Lower lobe of right lung (tissue), 2 donors: Measurements from ENCODE around the gene BAG3. TPM values are rescaled to one million over a fixed set of nuclear protein-coding genes. Genes with fewer than 3 reads are reported as not detected.
"Not testable (repeated sequence)": the region's sequence is repeated elsewhere in the genome, so short reads cannot be mapped to it uniquely, and the experiment has no call there.

ENCODE experiments used
- ATAC-seq, 2 donors: fragments of 200-7000 bp; cut with Tn5 transposase; one replicate each; pipeline ENCODE4 v1.9.1; 2020 to 2022; ENCODE audit warnings: mild to moderate bottlenecking in 2 of 2, moderate library complexity in 2 of 2
- DNase-seq: peaks from one replicate; pipeline ENCODE4 v3.0.0-alpha.2; 2020
- H3K27ac ChIP-seq: fragments of 200-600 bp; one replicate; pipeline ENCODE4 v1.8.0; 2022
- H3K27me3 ChIP-seq: fragments of 200-600 bp; one replicate; pipeline ENCODE4 v1.8.0; 2022; ENCODE audit warnings: low read depth
- H3K36me3 ChIP-seq: fragments of 200-600 bp; one replicate; pipeline ENCODE4 v1.8.0; 2022; ENCODE audit warnings: mild to moderate bottlenecking
- H3K4me1 ChIP-seq: fragments of 200-600 bp; one replicate; pipeline ENCODE4 v1.8.0; 2022
- H3K4me3 ChIP-seq: fragments of 200-600 bp; one replicate; pipeline ENCODE4 v1.8.0; 2022; ENCODE audit warnings: mild to moderate bottlenecking
- H3K9me3 ChIP-seq: fragments of 200-600 bp; one replicate; pipeline ENCODE4 v1.8.0; 2022
- CTCF ChIP-seq: fragments of 200-600 bp; IDR thresholded peaks from one replicate; pipeline ENCODE4 v1.8.0; 2022; ENCODE audit warnings: antibody characterized with exemption, mild to moderate bottlenecking
- intact Hi-C: fragments of 100-400 bp; cut with DNase I; formaldehyde crosslinking; loops from one replicate; pipeline ENCODE4 v1.11.0; 2022
- total RNA-seq: library from RNA; stranded (reverse); fragmentation: NEBNext Ultra II Directional; extraction: Animal tissue kit (Norgen Biotek cat#: 25700); gene quantifications from one replicate; pipeline ENCODE4 v1.2.1, GENCODE V29; 2021
- donor health status: DM: no; HTN: yes; CAD: no; lungs with severe emphysema.

BAG3 gene
- total RNA-seq, 1 donor from 2014 or later = 30.2 TPM

DNA sequence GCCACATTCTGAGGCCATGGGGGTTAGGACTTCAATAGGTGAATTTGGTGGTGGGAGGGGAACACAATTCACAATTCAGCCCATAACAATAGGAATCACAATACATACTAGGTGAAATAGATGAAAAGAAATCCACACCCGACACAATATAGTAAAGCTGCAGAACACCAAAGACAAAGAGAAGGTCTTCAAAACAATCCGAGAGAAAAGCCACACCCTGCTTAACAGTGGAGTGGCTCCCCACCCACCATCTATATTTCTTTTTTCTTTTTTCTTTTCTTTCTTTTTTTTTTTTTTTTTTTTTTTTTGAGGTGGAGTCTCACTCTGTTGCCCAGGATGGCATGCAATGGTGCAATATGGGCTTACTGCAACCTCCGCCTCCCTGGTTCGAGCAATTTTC lies 39.7 kb upstream of the BAG3 start:
- TF ChIP-seq CTCF = no peak

DNA sequence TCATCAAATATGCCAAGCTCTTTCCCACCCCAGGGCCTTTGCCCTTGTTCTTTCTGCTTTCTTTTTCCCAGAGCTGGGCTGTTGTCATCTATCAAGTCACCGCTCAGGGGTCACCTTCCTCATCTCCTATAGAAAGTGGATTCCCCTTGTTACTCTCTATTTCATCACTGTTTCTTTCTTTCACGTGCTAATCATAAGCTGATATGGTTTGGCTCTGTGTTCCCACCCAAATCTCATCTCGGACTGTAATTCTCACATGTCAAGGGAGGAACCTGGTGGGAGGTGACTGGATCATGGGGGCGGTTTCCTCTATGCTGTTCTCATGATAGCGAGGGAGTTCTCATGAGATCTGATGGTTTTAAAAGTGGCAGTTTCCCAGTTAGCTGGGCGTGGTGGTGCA lies 37.4 kb upstream of the BAG3 start:
- Histone ChIP-seq H3K27me3 (no peaks in the 10 kb centered on the region), H3K9me3 (no peaks in the 10 kb centered on the region), H3K36me3 (no peaks in the 10 kb centered on the region), H3K4me3 (no peak overlapping the region), H3K27ac (no peak overlapping the region), H3K4me1 (peaks cover 5% of the 10 kb centered on the region)
- TF ChIP-seq CTCF = no peak
- ATAC-seq (no peak), DNase-seq (no peak)
- intact Hi-C loops = no loop called here

More for the DNA sequence above, 39.7 kb upstream of the BAG3 start:
- Histone ChIP-seq H3K9me3 (no peaks in the 10 kb centered on the region), H3K36me3 (no peaks in the 10 kb centered on the region), H3K4me1 (peaks cover 4% of the 10 kb centered on the region), H3K27ac (no peak overlapping the region), H3K4me3 (no peak overlapping the region), H3K27me3 (no peaks in the 10 kb centered on the region)
- DNase-seq (no peak), ATAC-seq (no peak)
- intact Hi-C loops = no loop called here

- ATAC-seq (no peak), DNase-seq (no peak)
- Histone ChIP-seq H3K36me3 (no peaks in the 10 kb centered on the region), H3K27me3 (no peaks in the 10 kb centered on the region), H3K27ac (no peak overlapping the region), H3K4me1 (peaks cover 5% of the 10 kb centered on the region), H3K9me3 (no peaks in the 10 kb centered on the region), H3K4me3 (no peak overlapping the region)
- intact Hi-C loops = no loop called here
- TF ChIP-seq CTCF = no peak
These were observed 36.5 kb upstream of the BAG3 start for GRCh38 chr10:119614686-119615085.

GRCh38 chr10:119616882-119617570 lies 34.2 kb upstream of the BAG3 start:
- Histone ChIP-seq H3K9me3 (no peaks in the 10 kb centered on the region), H3K4me3 (no peak overlapping the region), H3K27ac (no peak overlapping the region), H3K36me3 (no peaks in the 10 kb centered on the region), H3K27me3 (no peaks in the 10 kb centered on the region), H3K4me1 (peaks cover 13% of the 10 kb centered on the region)
- no peak for TF ChIP-seq CTCF
- ATAC-seq (no peak), DNase-seq (no peak)
- intact Hi-C loops = no loop called here

DNA sequence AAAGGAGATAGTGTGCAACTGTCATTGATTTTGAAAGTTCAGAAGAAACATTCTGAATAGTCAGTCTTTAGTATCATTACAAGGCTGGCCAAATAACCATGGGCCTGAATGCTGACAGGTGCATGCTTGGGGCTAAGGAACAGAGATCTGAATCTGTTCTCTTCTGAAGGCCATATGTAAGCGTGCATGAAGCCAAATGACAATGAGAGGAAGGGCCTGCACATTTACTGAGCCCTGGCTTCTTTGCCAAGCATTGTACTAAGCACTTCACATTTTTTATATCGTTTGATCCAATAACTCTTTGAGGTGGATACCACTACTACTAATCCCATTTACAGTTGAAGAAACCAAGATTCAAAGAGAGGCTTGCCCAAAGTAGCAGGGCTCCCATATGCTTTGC lies 32.0 kb upstream of the BAG3 start:
- DNase-seq = no peak
- Histone ChIP-seq H3K4me3 (no peak overlapping the region), H3K36me3 (no peaks in the 10 kb centered on the region), H3K27me3 (no peaks in the 10 kb centered on the region), H3K4me1 (peaks cover 13% of the 10 kb centered on the region), H3K27ac (no peak overlapping the region), H3K9me3 (no peaks in the 10 kb centered on the region)
- ATAC-seq = no peak
- TF ChIP-seq CTCF = no peak
- intact Hi-C loops = no loop called here

DNA sequence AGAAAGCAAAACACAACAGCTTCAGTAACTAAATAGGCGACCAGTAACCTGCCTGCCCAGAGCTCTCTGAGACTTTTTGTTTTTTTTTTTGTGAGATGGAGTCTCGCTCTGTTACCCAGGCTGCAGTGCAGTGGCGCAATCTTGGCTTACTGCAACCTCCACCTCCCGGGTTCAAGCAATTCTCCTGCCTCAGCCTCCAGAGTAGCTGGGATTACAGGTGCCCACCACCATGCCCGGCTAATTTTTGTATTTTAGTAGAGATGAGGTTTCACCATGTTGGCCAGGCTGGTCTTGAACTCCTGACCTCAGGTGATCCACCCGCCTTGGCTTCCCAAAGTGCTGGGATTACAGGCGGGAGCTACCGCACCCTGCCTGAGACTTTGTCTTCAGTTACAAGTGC lies 31.4 kb upstream of the BAG3 start:
- intact Hi-C loops, ATAC-seq, H3K27ac ChIP-seq, H3K27me3 ChIP-seq, H3K9me3 ChIP-seq, DNase-seq, H3K4me3 ChIP-seq, H3K36me3 ChIP-seq: not testable (repeated sequence)
- peaks cover 13% of the 10 kb centered on the region for H3K4me1 ChIP-seq
